ENCODE results near the gene GPR15LG. TPM values are rescaled to one million over a fixed set of nuclear protein-coding genes. Genes with fewer than 3 reads are reported as not detected.

GPR15LG gene
- total RNA-seq, 1 experiment from 2014 or later: not detected

DNA sequence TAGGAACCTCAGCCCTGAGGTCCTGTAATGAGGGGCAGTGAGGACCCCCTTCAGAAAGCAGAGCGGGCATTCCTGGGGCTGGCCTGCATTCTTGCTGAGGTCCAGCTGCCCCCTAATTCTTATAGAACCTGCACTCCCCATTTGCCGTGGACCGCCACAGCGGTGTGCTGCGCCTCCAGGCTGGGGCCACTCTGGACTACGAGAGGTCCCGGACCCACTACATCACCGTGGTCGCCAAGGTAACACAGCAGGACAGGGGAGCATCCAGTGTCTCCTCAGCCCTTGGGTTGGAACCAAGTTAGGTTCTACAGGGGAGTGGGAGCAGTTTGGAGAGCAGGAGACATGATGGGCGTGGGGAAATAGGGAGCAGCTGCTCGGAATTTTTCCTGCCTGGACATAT is 28.1 kb downstream of the GPR15LG start:
- Mint-ChIP-seq H3K27me3 (ENCODE audit: insufficient read depth, unreplicated experiment) (peaks cover 39% of the 10 kb centered on the region), H3K27ac (ENCODE audit: low read depth, unreplicated experiment) (no peak overlapping the region), H3K36me3 (ENCODE audit: insufficient read depth, unreplicated experiment) (no peaks in the 10 kb centered on the region), H3K4me3 (ENCODE audit: unreplicated experiment) (no peak overlapping the region), H3K4me1 (ENCODE audit: insufficient read depth, unreplicated experiment) (no peaks in the 10 kb centered on the region), H3K9me3 (ENCODE audit: unreplicated experiment) (no peaks in the 10 kb centered on the region)
- intact Hi-C loops (cut with micrococcal nuclease): loop anchor here (10.0 kb wide), 1 partner anchor 147 kb away; no protein-coding TSS in a partner anchor
- no peak for DNase-seq (ENCODE audit: unreplicated experiment)
- POLR2A ChIA-PET: interaction anchor here (0.6 to 1.0 kb wide), 2 partner anchors 54 to 250 kb away, joined by 3 to 4 read pairs; no protein-coding TSS in a partner anchor
- CTCF ChIA-PET: interaction anchor here (0.6 to 9.2 kb wide), 6 partner anchors 10 to 132 kb away, joined by 3 to 210 read pairs (median 32); no protein-coding TSS in a partner anchor
- TF ChIP-seq, protein P1, sequence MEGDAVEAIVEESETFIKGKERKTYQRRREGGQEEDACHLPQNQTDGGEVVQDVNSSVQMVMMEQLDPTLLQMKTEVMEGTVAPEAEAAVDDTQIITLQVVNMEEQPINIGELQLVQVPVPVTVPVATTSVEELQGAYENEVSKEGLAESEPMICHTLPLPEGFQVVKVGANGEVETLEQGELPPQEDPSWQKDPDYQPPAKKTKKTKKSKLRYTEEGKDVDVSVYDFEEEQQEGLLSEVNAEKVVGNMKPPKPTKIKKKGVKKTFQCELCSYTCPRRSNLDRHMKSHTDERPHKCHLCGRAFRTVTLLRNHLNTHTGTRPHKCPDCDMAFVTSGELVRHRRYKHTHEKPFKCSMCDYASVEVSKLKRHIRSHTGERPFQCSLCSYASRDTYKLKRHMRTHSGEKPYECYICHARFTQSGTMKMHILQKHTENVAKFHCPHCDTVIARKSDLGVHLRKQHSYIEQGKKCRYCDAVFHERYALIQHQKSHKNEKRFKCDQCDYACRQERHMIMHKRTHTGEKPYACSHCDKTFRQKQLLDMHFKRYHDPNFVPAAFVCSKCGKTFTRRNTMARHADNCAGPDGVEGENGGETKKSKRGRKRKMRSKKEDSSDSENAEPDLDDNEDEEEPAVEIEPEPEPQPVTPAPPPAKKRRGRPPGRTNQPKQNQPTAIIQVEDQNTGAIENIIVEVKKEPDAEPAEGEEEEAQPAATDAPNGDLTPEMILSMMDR (IDR thresholded peaks at IDR 0.05; ENCODE audit: unreplicated experiment): no peak
- BruUV-seq (replicated peaks): no TSS peak

DNA sequence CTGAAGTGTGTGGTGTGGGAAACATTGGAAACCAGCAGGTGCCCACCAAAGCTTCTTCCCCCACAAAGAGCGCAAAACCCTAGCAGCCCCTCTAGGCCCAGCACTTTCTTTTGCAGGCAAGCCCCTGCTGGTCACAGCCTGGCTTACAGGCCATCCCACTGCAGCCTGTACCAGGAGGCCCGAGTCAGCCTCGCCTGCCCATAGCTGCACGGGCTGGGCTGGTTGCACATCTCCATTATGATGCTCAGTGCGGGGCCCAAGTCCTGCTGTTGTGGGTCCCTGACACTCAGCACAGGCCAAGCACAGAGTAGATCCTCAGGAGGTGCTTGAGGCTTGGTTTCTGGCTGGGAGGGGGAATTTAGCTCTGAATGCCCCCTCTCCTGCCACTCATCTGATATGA is 28.7 kb downstream of the GPR15LG start:
- ChIA-PET CTCF (interaction anchor here (0.6 to 9.2 kb wide), 6 partner anchors 10 to 131 kb away, joined by 3 to 210 read pairs (median 32); no protein-coding TSS in a partner anchor), POLR2A (interaction anchor here (0.6 kb wide), 1 partner anchor 250 kb away, joined by 3 read pairs; no protein-coding TSS in a partner anchor)
- TF ChIP-seq, protein P1 (IDR thresholded peaks at IDR 0.05; ENCODE audit: unreplicated experiment): no peak
- intact Hi-C loops (cut with micrococcal nuclease): loop anchor here (10.0 kb wide), 1 partner anchor 148 kb away; no protein-coding TSS in a partner anchor
- Mint-ChIP-seq H3K27ac (ENCODE audit: low read depth, unreplicated experiment) (no peak overlapping the region), H3K36me3 (ENCODE audit: insufficient read depth, unreplicated experiment) (no peaks in the 10 kb centered on the region), H3K4me1 (ENCODE audit: insufficient read depth, unreplicated experiment) (no peaks in the 10 kb centered on the region), H3K27me3 (ENCODE audit: insufficient read depth, unreplicated experiment) (peaks cover 39% of the 10 kb centered on the region), H3K4me3 (ENCODE audit: unreplicated experiment) (no peak overlapping the region), H3K9me3 (ENCODE audit: unreplicated experiment) (no peaks in the 10 kb centered on the region)
- DNase-seq (ENCODE audit: unreplicated experiment): no peak
- BruUV-seq (replicated peaks): no TSS peak

DNA sequence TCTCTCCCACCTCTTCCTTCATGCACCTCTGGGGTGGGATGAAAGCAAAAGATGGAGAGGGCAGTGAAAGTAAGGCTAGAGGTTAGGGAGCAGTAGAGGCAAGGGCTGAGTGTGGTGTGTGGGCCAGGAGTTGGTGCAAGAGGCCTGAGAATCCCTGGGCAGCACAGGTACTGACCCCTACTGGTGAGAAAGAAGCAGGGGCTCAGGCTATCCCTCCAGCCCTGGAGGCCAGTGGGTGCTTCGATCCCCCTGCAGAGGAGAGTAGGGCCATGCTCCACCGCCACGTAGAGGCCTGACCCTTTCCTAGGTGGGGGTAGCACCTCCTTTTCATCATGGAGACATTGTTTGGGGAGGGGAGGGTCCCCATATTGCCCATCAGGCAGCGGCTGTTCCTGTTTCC is 30.5 kb downstream of the GPR15LG start:
- intact Hi-C loops (cut with micrococcal nuclease): loop anchor here (10.0 kb wide), 1 partner anchor 149 kb away; no protein-coding TSS in a partner anchor
- H3K27me3 Mint-ChIP-seq (ENCODE audit: insufficient read depth, unreplicated experiment): peaks cover 41% of the 10 kb centered on the region
- no peaks in the 10 kb centered on the region for H3K36me3 Mint-ChIP-seq (ENCODE audit: insufficient read depth, unreplicated experiment)
- peak; percentile 33 for DNase-seq (ENCODE audit: unreplicated experiment)
- H3K27ac Mint-ChIP-seq (ENCODE audit: low read depth, unreplicated experiment): no peak overlapping the region
- no peaks in the 10 kb centered on the region for H3K9me3 Mint-ChIP-seq (ENCODE audit: unreplicated experiment)
- no peaks in the 10 kb centered on the region for H3K4me1 Mint-ChIP-seq (ENCODE audit: insufficient read depth, unreplicated experiment)
- TF ChIP-seq, protein P1 (IDR thresholded peaks at IDR 0.05; ENCODE audit: unreplicated experiment): peak; percentile 44
- no TSS peak for BruUV-seq (replicated peaks)
- POLR2A ChIA-PET: interaction anchor here (1.3 kb wide), 1 partner anchor 55 kb away, joined by 3 read pairs; no protein-coding TSS in a partner anchor
- no peak overlapping the region for H3K4me3 Mint-ChIP-seq (ENCODE audit: unreplicated experiment)
- CTCF ChIA-PET: interaction anchor here (0.6 to 9.2 kb wide), 9 partner anchors 10 to 333 kb away, joined by 3 to 210 read pairs (median 13); partner anchors contain the start of genes CDHR1, GHITM and GPR15LG

DNA sequence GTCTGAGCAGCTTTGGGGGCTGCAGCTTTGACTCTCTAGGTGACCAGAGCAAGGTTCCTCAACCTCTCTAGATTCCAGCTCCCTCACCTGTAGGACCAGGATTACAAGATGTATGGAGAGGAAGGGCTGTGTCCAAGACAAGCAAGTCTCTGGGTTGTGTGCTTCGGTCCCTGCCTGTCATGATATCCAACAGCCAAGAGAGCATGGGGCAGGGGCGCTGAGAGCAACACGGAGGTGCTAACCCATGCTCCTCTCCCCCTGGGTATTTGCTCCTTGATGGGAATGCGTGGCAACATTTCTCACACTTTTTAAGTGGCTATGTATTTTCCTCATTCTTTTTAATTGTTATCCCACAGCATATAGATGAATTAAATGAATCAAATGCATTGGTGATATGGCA is 31.0 kb downstream of the GPR15LG start:
- Mint-ChIP-seq H3K9me3 (ENCODE audit: unreplicated experiment) (no peaks in the 10 kb centered on the region), H3K4me3 (ENCODE audit: unreplicated experiment) (no peak overlapping the region), H3K27ac (ENCODE audit: low read depth, unreplicated experiment) (no peak overlapping the region), H3K36me3 (ENCODE audit: insufficient read depth, unreplicated experiment) (no peaks in the 10 kb centered on the region), H3K4me1 (ENCODE audit: insufficient read depth, unreplicated experiment) (no peaks in the 10 kb centered on the region), H3K27me3 (ENCODE audit: insufficient read depth, unreplicated experiment) (peaks cover 46% of the 10 kb centered on the region)
- BruUV-seq (replicated peaks): no TSS peak
- ChIA-PET CTCF (interaction anchor here (0.7 to 9.2 kb wide), 19 partner anchors 8 to 362 kb away, joined by 3 to 210 read pairs (median 7); partner anchors contain the start of genes GHITM and GPR15LG), POLR2A (interaction anchor here (1.3 kb wide), 1 partner anchor 55 kb away, joined by 3 read pairs; no protein-coding TSS in a partner anchor)
- intact Hi-C loops (cut with micrococcal nuclease): loop anchor here (1.0 to 10.0 kb wide), 3 partner anchors 44 to 150 kb away; no protein-coding TSS in a partner anchor
- no peak for DNase-seq (ENCODE audit: unreplicated experiment)
- TF ChIP-seq, protein P1 (IDR thresholded peaks at IDR 0.05; ENCODE audit: unreplicated experiment): no peak

Data from MCF 10A (cell line).